Neural progenitor cell (in vitro differentiated cells): ENCODE data around the gene KRT3. TPM values are rescaled to one million over a fixed set of nuclear protein-coding genes. Genes with fewer than 3 reads are reported as not detected.

Source experiments
- DNase-seq: peaks from one replicate; pipeline ENCODE4 v3.0.0-alpha.2; 2016; ENCODE audit warnings: low spot score
- H2AFZ ChIP-seq: fragments of 200-600 bp; sonication (generic); replicated peaks from 2 replicates; pipeline ENCODE4 v1.6.1; 2016; ENCODE audit warnings: antibody characterized with exemption
- H3F3A ChIP-seq: fragments of 200-600 bp; sonication (generic); 2 replicates; pipeline ENCODE4 v1.6.1; 2016; ENCODE audit warnings: antibody characterized with exemption, low read depth
- H3K27ac ChIP-seq: fragments of 200-600 bp; sonication (generic); 2 replicates; pipeline ENCODE4 v1.5.1; 2016; ENCODE audit warnings: mild to moderate bottlenecking
- H3K27me3 ChIP-seq: fragments of 200-600 bp; sonication (generic); 2 replicates; pipeline ENCODE4 v1.6.1; 2016; ENCODE audit warnings: mild to moderate bottlenecking, moderate library complexity
- H3K36me3 ChIP-seq: fragments of 200-600 bp; sonication (generic); 2 replicates; pipeline ENCODE4 v1.5.1; 2016
- H3K4me1 ChIP-seq: fragments of 200-600 bp; sonication (generic); 2 replicates; pipeline ENCODE4 v1.6.1; 2016; ENCODE audit warnings: mixed run types
- H3K4me2 ChIP-seq: fragments of 200-600 bp; sonication (generic); 2 replicates; pipeline ENCODE4 v1.6.1; 2016
- H3K4me3 ChIP-seq: fragments of 200-600 bp; sonication (generic); 2 replicates; pipeline ENCODE4 v1.5.1; 2016
- H3K79me2 ChIP-seq: fragments of 200-600 bp; sonication (generic); 2 replicates; pipeline ENCODE4 v1.6.1; 2016; ENCODE audit warnings: low read depth
- H3K9ac ChIP-seq: fragments of 200-600 bp; sonication (generic); 2 replicates; pipeline ENCODE4 v1.6.1; 2016
- H3K9me3 ChIP-seq: fragments of 200-600 bp; sonication (generic); 2 replicates; pipeline ENCODE4 v1.5.1; 2016; ENCODE audit warnings: low read depth
- H4K20me1 ChIP-seq: fragments of 200-600 bp; sonication (generic); 2 replicates; pipeline ENCODE4 v1.6.1; 2016; ENCODE audit warnings: low read depth
- H3K27ac Mint-ChIP-seq: 3 replicates; pipeline ENCODE4 v1.8.0; 2021; ENCODE audit warnings: mixed read lengths
- H3K27me3 Mint-ChIP-seq: 2 replicates; pipeline ENCODE4 v1.8.0; 2022; ENCODE audit warnings: low read depth, mild to moderate bottlenecking, inconsistent platforms, moderate library complexity, mixed read lengths; ENCODE audit not compliant: insufficient read depth
- H3K36me3 Mint-ChIP-seq: 3 replicates; pipeline ENCODE4 v1.8.0; 2021; ENCODE audit warnings: mixed read lengths
- H3K4me1 Mint-ChIP-seq: 3 replicates; pipeline ENCODE4 v1.8.0; 2021; ENCODE audit warnings: mixed read lengths
- H3K4me3 Mint-ChIP-seq: 3 replicates; pipeline ENCODE4 v1.8.0; 2021; ENCODE audit warnings: mild to moderate bottlenecking, moderate library complexity, mixed read lengths
- H3K9me3 Mint-ChIP-seq: 3 replicates; pipeline ENCODE4 v1.8.0; 2020; ENCODE audit warnings: mixed read lengths
- EZH2 ChIP-seq: fragments of 200-600 bp; sonication (generic); IDR thresholded peaks from 2 replicates; pipeline ENCODE4 v1.6.1; 2017; ENCODE audit warnings: antibody characterized with exemption, mild to moderate bottlenecking, moderate library complexity
- EZH2phosphoT487 ChIP-seq: fragments of 200-600 bp; sonication (generic); IDR thresholded peaks from 2 replicates; pipeline ENCODE4 v1.6.1; 2017; ENCODE audit warnings: antibody characterized with exemption
- total RNA-seq: library from RNA; depleted of rRNA; stranded (reverse); fragments of >200 nt; gene quantifications from 2 replicates; pipeline ENCODE4 v1.2.3, GENCODE V29; 2015; ENCODE audit warnings: low replicate concordance
- TF ChIP-seq, protein P1 (sequence below): fragments of 200-600 bp; sonication (generic); IDR thresholded peaks from 2 replicates; pipeline ENCODE4 v1.5.1; 2017; ENCODE audit warnings: antibody characterized with exemption, mild to moderate bottlenecking

The KRT3 gene
- total RNA-seq, 1 donor from 2014 or later, result not detected

DNA sequence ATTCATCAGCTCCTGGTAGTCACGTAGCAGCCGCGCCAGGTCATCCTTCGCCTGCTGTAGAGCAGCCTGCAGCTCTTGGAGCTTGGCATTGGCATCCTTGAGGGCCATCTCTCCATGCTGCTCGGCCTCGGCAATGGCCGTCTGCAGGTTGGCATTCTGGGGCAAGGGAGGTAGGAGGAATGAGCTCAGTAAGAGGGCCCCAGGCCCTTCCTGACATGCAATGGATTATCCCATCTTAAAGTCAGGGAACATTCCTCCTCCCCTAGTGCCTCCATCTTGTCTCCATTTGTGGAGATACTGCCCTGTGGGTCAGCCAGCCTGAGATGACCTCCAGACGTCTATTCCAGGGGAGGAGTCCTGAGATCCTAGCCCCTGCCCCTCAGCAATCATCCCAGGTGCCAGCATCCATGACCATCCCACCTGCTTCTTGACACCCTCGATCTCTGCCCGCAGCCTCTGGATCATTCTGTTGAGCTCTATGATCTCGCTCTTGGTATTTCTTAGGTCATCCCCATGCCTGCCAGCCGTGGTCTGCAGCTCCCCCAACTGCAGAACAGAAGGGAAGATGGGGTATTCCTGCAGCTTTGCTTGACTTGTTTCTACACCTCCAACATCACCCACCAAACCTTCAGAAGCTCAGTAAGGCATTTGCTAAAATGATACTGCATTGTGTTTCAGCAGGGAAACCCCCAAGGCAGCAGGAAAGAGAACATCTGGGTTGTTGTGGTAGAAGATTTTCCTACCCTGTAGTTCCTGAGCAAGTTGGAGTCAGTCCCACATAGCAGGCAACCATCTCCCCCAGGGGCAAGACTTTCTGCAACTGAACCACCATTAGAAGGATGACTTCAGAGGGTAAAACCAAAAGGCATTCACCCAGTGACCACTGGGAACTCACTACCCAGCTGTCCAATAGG is 4.4 kb downstream of the KRT3 start:
- Histone ChIP-seq H3K27me3 (no peaks in the 10 kb centered on the region), H3F3A (no peaks in the 10 kb centered on the region), H3K9me3 (no peaks in the 10 kb centered on the region), H2AFZ (no peak overlapping the region), H3K36me3 (no peaks in the 10 kb centered on the region), H3K4me2 (no peak overlapping the region), H3K79me2 (no peaks in the 10 kb centered on the region), H3K4me3 (no peak overlapping the region), H3K9ac (no peak overlapping the region), H4K20me1 (no peaks in the 10 kb centered on the region), H3K27ac (no peak overlapping the region), H3K4me1 (no peaks in the 10 kb centered on the region)
- TF ChIP-seq EZH2 (no peak), EZH2phosphoT487 (no peak)
- TF ChIP-seq, protein P1, sequence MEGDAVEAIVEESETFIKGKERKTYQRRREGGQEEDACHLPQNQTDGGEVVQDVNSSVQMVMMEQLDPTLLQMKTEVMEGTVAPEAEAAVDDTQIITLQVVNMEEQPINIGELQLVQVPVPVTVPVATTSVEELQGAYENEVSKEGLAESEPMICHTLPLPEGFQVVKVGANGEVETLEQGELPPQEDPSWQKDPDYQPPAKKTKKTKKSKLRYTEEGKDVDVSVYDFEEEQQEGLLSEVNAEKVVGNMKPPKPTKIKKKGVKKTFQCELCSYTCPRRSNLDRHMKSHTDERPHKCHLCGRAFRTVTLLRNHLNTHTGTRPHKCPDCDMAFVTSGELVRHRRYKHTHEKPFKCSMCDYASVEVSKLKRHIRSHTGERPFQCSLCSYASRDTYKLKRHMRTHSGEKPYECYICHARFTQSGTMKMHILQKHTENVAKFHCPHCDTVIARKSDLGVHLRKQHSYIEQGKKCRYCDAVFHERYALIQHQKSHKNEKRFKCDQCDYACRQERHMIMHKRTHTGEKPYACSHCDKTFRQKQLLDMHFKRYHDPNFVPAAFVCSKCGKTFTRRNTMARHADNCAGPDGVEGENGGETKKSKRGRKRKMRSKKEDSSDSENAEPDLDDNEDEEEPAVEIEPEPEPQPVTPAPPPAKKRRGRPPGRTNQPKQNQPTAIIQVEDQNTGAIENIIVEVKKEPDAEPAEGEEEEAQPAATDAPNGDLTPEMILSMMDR, result no peak
- no peaks in the 10 kb centered on the region for H3K36me3 Mint-ChIP-seq
- no peak for DNase-seq
- H3K4me1 Mint-ChIP-seq, result no peaks in the 10 kb centered on the region
- no peaks in the 10 kb centered on the region for H3K9me3 Mint-ChIP-seq
- no peak overlapping the region for H3K4me3 Mint-ChIP-seq
- no peak overlapping the region for H3K27ac Mint-ChIP-seq
- peaks cover 16% of the 10 kb centered on the region for H3K27me3 Mint-ChIP-seq

DNA sequence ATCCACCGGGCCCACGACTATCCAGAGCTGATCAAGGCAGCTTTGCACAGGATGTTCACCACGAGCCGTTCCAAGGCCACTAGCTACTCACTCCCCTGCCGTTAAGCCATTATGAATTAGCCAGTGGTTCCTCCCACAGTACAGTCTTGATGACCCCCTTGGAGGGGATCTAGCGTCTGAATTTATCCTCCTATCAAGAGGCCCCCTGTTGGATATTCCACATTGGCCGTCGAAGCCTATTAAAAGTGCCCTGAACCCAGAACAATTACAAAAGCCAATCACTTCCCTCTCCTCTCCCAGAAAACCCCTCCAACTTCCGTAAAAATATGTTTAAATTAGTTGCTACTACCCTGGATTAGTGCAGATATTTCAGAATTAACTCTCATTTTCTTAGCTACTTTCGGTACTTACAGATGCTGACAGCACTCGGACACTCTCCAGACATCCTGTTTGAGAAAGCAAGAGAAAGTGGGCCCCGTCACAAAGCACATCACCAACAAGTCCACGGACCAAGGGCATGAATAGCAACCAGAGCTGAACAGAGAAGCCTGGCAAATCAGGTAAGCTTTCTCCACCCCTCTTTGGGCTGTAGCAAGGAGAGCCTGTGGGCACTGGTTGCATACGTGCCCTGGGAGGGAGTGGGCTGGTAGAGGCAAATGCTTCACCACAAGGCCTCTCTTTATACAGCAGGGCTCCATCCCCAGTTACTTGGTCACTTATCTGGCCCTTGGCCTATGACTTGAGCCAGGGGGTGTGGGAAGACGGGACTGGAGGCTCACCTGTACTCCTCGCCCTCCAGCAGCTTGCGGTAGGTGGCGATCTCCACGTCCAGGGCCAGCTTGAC is 5.3 kb downstream of the KRT3 start:
- Histone ChIP-seq H3K9ac (no peak overlapping the region), H2AFZ (no peak overlapping the region), H3K27me3 (no peaks in the 10 kb centered on the region), H3K9me3 (no peaks in the 10 kb centered on the region), H3K4me2 (no peak overlapping the region), H3K4me3 (no peak overlapping the region), H3K79me2 (no peaks in the 10 kb centered on the region), H3K36me3 (no peaks in the 10 kb centered on the region), H3K4me1 (no peaks in the 10 kb centered on the region), H3F3A (no peaks in the 10 kb centered on the region), H3K27ac (no peak overlapping the region), H4K20me1 (no peaks in the 10 kb centered on the region)
- TF ChIP-seq EZH2phosphoT487, result no peak
- TF ChIP-seq, protein P1, result no peak
- TF ChIP-seq EZH2, result no peak
- Mint-ChIP-seq H3K9me3 (no peaks in the 10 kb centered on the region), H3K36me3 (no peaks in the 10 kb centered on the region), H3K27me3 (peaks cover 16% of the 10 kb centered on the region), H3K4me3 (no peak overlapping the region), H3K27ac (no peak overlapping the region), H3K4me1 (no peaks in the 10 kb centered on the region)
- DNase-seq, result no peak

DNA sequence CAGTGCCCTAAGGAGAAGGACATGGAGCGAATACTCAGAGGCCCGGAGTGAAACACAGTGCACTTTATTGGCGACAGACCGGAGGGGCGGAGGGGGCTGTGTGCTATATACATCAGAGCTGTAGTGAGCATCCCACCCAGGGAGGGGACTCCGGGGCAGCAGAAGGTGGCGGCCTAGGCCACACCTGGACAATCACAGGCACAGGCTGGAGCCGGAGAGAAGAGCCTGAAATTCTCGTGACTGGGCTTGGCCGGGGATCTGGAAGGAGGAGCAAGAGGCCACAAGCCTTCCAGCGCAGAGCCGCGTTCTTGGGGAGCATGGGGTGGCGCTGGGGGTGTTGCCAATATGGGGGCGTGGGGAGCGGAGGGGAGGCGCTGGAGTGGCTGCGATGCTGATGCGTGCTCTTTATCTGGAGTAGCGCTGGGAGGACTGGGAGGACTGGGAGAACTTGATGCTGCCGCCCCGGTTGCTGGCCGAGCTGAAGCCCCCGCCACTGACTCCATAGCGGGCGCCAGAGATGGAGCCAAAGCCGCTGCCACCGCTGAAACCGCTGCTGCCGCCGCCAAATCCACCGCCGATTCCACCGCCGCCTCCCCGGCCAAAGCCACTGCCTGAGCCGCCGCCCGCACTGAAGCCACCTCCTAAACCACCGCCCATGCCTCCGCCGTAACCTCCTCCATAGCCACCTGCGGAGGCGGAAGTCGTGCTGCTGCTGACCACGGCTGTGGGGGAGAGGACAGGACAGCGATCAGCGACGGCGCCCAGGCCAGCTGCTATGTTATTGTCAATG is 6.1 kb downstream of the KRT3 start:
- Histone ChIP-seq H3K79me2 (no peaks in the 10 kb centered on the region), H3K9ac (no peak overlapping the region), H3K4me2 (no peak overlapping the region), H3K27me3 (no peaks in the 10 kb centered on the region), H2AFZ (no peak overlapping the region), H3K36me3 (no peaks in the 10 kb centered on the region), H3K4me1 (no peaks in the 10 kb centered on the region), H3K9me3 (no peaks in the 10 kb centered on the region), H4K20me1 (no peaks in the 10 kb centered on the region), H3F3A (no peaks in the 10 kb centered on the region), H3K27ac (no peak overlapping the region), H3K4me3 (no peak overlapping the region)
- no peaks in the 10 kb centered on the region for H3K4me1 Mint-ChIP-seq
- H3K27ac Mint-ChIP-seq, result no peak overlapping the region
- H3K36me3 Mint-ChIP-seq, result no peaks in the 10 kb centered on the region
- DNase-seq, result no peak
- TF ChIP-seq EZH2phosphoT487, result no peak
- TF ChIP-seq, protein P1, result no peak
- no peak for TF ChIP-seq EZH2
- H3K4me3 Mint-ChIP-seq, result no peak overlapping the region
- peaks cover 12% of the 10 kb centered on the region for H3K27me3 Mint-ChIP-seq
- H3K9me3 Mint-ChIP-seq, result no peaks in the 10 kb centered on the region
